ENCODE results near the gene ANTXR1.

Gene ANTXR1

DNA sequence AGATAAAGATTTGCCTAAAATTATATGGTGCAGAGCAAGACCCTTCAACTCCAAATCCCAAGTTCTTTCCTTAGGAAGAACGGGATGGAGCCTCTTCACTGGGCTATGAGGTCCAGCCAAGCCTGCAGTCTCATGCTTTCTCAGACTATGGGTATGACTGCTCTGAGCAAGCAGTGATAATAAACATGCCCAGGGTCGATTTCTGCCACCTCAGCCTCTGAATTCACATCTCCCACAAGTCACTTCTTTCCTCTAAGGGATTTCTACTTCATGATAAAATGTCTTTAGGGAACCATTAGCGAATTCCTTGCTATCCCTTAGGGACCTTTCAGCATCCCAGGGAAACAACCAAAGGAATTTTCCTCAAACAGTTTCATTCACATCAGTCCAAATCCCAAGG lies 279.3 kb downstream of the ANTXR1 start:
- no peaks in the 10 kb centered on the region for H3K27me3 ChIP-seq (ENCODE audit: insufficient read depth, low read depth)
- TF ChIP-seq, protein P1, sequence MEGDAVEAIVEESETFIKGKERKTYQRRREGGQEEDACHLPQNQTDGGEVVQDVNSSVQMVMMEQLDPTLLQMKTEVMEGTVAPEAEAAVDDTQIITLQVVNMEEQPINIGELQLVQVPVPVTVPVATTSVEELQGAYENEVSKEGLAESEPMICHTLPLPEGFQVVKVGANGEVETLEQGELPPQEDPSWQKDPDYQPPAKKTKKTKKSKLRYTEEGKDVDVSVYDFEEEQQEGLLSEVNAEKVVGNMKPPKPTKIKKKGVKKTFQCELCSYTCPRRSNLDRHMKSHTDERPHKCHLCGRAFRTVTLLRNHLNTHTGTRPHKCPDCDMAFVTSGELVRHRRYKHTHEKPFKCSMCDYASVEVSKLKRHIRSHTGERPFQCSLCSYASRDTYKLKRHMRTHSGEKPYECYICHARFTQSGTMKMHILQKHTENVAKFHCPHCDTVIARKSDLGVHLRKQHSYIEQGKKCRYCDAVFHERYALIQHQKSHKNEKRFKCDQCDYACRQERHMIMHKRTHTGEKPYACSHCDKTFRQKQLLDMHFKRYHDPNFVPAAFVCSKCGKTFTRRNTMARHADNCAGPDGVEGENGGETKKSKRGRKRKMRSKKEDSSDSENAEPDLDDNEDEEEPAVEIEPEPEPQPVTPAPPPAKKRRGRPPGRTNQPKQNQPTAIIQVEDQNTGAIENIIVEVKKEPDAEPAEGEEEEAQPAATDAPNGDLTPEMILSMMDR (conservative IDR thresholded peaks at IDR 0.05; ENCODE audit: low read depth, low read length): no peak

DNA sequence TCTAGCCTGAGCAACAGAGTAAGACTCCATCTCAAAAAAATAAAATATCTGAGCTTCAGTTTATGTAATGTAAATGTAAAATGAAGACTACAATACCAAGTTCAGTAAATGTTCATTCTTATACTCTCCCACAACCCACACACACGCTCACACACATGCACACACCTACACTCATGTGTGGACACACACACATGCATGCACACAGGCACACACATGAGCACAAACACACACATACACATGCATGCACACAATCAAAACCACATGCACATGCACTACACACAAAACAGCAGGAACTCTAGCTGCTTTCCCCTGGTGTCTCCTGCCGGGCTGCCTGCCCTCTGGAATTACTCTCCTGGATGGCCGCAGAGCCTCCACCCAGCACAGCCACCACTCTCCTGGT lies 283.4 kb downstream of the ANTXR1 start:
- no peaks in the 10 kb centered on the region for H3K4me1 ChIP-seq (ENCODE audit: low read depth, poor library complexity, severe bottlenecking)
- H3K4me2 ChIP-seq: no peak overlapping the region
- H3K36me3 ChIP-seq (ENCODE audit: insufficient read depth): no peaks in the 10 kb centered on the region
- no peaks in the 10 kb centered on the region for H3K79me2 ChIP-seq (ENCODE audit: insufficient read depth, low read depth)
- H3K9ac ChIP-seq: no peak overlapping the region
- H3K4me3 ChIP-seq (IDR thresholded peaks at IDR 0.05; ENCODE audit: insufficient read depth, low read depth, low read length): no peak overlapping the region
- no peak overlapping the region for H3K27ac ChIP-seq
- H4K20me1 ChIP-seq (ENCODE audit: insufficient read depth): no peaks in the 10 kb centered on the region
- no peak overlapping the region for H2AFZ ChIP-seq (ENCODE audit: low read depth)
- TF ChIP-seq, protein P1 (conservative IDR thresholded peaks at IDR 0.05; ENCODE audit: low read depth, low read length): no peak
- no peaks in the 10 kb centered on the region for H3K27me3 ChIP-seq (ENCODE audit: insufficient read depth, low read depth)

More for the DNA sequence above, 279.3 kb downstream of the ANTXR1 start:
- Histone ChIP-seq H3K4me1 (ENCODE audit: low read depth, poor library complexity, severe bottlenecking) (no peaks in the 10 kb centered on the region), H2AFZ (ENCODE audit: low read depth) (no peak overlapping the region), H3K27ac (no peak overlapping the region), H3K79me2 (ENCODE audit: insufficient read depth, low read depth) (no peaks in the 10 kb centered on the region), H3K4me2 (no peak overlapping the region), H3K4me3 (IDR thresholded peaks at IDR 0.05; ENCODE audit: insufficient read depth, low read depth, low read length) (no peak overlapping the region), H3K9ac (no peak overlapping the region), H3K36me3 (ENCODE audit: insufficient read depth) (no peaks in the 10 kb centered on the region), H4K20me1 (ENCODE audit: insufficient read depth) (no peaks in the 10 kb centered on the region)

DNA sequence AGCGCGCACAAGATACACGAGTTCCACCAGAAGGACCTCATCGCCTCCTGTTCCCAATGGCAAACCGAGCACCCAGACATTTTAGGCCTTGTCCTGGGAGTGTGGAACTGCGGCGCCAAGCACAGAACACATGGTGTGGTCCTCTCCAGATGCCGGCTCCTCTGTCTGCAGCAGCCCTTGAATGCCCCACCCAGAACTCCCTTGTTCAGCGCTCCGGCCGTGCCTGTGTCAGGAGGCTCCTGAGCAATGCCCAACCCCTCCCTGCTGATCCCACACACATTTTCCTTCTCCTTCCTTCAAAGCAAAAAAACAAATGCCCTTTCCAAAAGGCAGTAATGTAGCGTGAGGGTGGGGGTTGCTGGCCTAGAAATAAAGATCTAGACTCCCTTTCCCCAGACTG lies 284.2 kb downstream of the ANTXR1 start:
- H3K4me2 ChIP-seq: no peak overlapping the region
- TF ChIP-seq, protein P1 (conservative IDR thresholded peaks at IDR 0.05; ENCODE audit: low read depth, low read length): no peak
- H4K20me1 ChIP-seq (ENCODE audit: insufficient read depth): no peaks in the 10 kb centered on the region
- H3K36me3 ChIP-seq (ENCODE audit: insufficient read depth): no peaks in the 10 kb centered on the region
- H2AFZ ChIP-seq (ENCODE audit: low read depth): no peak overlapping the region
- H3K27me3 ChIP-seq (ENCODE audit: insufficient read depth, low read depth): no peaks in the 10 kb centered on the region
- no peak overlapping the region for H3K4me3 ChIP-seq (IDR thresholded peaks at IDR 0.05; ENCODE audit: insufficient read depth, low read depth, low read length)
- no peaks in the 10 kb centered on the region for H3K79me2 ChIP-seq (ENCODE audit: insufficient read depth, low read depth)
- H3K4me1 ChIP-seq (ENCODE audit: low read depth, poor library complexity, severe bottlenecking): no peaks in the 10 kb centered on the region
- H3K27ac ChIP-seq: no peak overlapping the region
- no peak overlapping the region for H3K9ac ChIP-seq

DNA sequence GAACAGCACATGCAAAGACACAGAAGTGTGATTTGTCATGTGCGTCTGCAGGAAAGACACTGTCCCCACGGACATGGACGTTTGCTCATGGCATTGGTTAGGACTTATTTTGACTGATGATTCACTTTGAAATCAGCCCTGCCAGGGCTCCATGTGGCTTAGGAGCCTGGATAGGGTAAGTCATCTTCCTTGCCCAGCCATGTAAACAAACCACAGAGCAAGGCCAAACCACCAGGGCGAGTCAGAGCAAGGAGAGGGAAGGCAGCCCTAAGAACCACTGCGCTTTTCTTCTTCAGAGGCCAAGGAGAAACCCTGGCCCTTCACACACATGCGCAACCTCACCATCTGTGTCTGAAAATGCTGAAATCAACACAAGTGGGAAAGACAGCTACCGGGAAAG lies 285.3 kb downstream of the ANTXR1 start:
- H2AFZ ChIP-seq (ENCODE audit: low read depth): no peak overlapping the region
- no peak overlapping the region for H3K4me2 ChIP-seq
- no peaks in the 10 kb centered on the region for H3K79me2 ChIP-seq (ENCODE audit: insufficient read depth, low read depth)
- H3K27me3 ChIP-seq (ENCODE audit: insufficient read depth, low read depth): no peaks in the 10 kb centered on the region
- H3K27ac ChIP-seq: no peak overlapping the region
- H4K20me1 ChIP-seq (ENCODE audit: insufficient read depth): no peaks in the 10 kb centered on the region
- no peak overlapping the region for H3K9ac ChIP-seq
- H3K36me3 ChIP-seq (ENCODE audit: insufficient read depth): no peaks in the 10 kb centered on the region
- TF ChIP-seq, protein P1 (conservative IDR thresholded peaks at IDR 0.05; ENCODE audit: low read depth, low read length): no peak
- H3K4me1 ChIP-seq (ENCODE audit: low read depth, poor library complexity, severe bottlenecking): no peaks in the 10 kb centered on the region
- H3K4me3 ChIP-seq (IDR thresholded peaks at IDR 0.05; ENCODE audit: insufficient read depth, low read depth, low read length): no peak overlapping the region

Measured in KMS-11 (cell line).